Lower lobe of right lung (tissue), 2 donors: ENCODE data around the gene ALDH16A1. TPM values are rescaled to one million over a fixed set of nuclear protein-coding genes. Genes with fewer than 3 reads are reported as not detected.

Experiments
- ATAC-seq, 2 donors: fragments of 200-7000 bp; cut with Tn5 transposase; one replicate each; pipeline ENCODE4 v1.9.1; 2020 to 2022; ENCODE audit warnings: mild to moderate bottlenecking in 2 of 2, moderate library complexity in 2 of 2
- DNase-seq: peaks from one replicate; pipeline ENCODE4 v3.0.0-alpha.2; 2020
- H3K27ac ChIP-seq: fragments of 200-600 bp; one replicate; pipeline ENCODE4 v1.8.0; 2022
- H3K27me3 ChIP-seq: fragments of 200-600 bp; one replicate; pipeline ENCODE4 v1.8.0; 2022; ENCODE audit warnings: low read depth
- H3K36me3 ChIP-seq: fragments of 200-600 bp; one replicate; pipeline ENCODE4 v1.8.0; 2022; ENCODE audit warnings: mild to moderate bottlenecking
- H3K4me1 ChIP-seq: fragments of 200-600 bp; one replicate; pipeline ENCODE4 v1.8.0; 2022
- H3K4me3 ChIP-seq: fragments of 200-600 bp; one replicate; pipeline ENCODE4 v1.8.0; 2022; ENCODE audit warnings: mild to moderate bottlenecking
- H3K9me3 ChIP-seq: fragments of 200-600 bp; one replicate; pipeline ENCODE4 v1.8.0; 2022
- intact Hi-C: fragments of 100-400 bp; cut with DNase I; formaldehyde crosslinking; loops from one replicate; pipeline ENCODE4 v1.11.0; 2022
- total RNA-seq: library from RNA; stranded (reverse); fragmentation: NEBNext Ultra II Directional; extraction: Animal tissue kit (Norgen Biotek cat#: 25700); gene quantifications from one replicate; pipeline ENCODE4 v1.2.1, GENCODE V29; 2021
- TF ChIP-seq, protein P1 (sequence below): fragments of 200-600 bp; IDR thresholded peaks from one replicate; pipeline ENCODE4 v1.8.0; 2022; ENCODE audit warnings: antibody characterized with exemption, mild to moderate bottlenecking
- donor health status: DM: no; HTN: yes; CAD: no; lungs with severe emphysema.

The ALDH16A1 gene
- total RNA-seq, 1 donor from 2014 or later, result 33.7 TPM

DNA sequence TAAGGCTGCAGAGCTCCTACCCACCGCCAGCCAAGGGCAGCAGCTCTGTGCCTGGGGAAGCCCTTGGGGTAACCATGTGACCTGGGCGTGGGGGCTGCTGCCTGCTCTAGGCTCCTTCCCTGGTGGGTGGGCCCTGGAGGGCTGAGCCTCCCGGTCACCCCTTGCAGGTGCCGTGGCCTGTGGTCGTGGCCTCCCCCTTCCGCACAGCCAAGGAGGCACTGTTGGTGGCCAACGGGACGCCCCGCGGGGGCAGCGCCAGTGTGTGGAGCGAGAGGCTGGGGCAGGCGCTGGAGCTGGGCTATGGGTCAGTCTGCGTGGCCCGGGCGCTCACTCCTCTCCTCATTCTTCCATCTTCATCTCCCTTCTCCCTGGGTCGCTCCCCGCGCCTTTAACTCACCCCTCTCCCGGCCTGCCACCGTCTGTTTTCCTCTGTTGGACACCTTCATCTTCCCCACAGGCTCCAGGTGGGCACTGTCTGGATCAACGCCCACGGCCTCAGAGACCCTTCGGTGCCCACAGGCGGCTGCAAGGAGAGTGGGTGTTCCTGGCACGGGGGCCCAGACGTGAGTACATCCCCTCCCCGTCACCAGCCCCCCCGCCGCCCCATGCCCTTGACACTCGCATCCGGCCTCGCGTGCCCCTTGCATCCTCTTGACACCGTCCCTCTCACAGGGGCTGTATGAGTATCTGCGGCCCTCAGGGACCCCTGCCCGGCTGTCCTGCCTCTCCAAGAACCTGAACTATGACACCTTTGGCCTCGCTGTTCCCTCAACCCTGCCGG is 11.1 kb downstream of the ALDH16A1 start:
- H3K4me3 ChIP-seq, result no peak overlapping the region
- DNase-seq, result no peak
- H3K9me3 ChIP-seq, result no peaks in the 10 kb centered on the region
- TF ChIP-seq, protein P1, sequence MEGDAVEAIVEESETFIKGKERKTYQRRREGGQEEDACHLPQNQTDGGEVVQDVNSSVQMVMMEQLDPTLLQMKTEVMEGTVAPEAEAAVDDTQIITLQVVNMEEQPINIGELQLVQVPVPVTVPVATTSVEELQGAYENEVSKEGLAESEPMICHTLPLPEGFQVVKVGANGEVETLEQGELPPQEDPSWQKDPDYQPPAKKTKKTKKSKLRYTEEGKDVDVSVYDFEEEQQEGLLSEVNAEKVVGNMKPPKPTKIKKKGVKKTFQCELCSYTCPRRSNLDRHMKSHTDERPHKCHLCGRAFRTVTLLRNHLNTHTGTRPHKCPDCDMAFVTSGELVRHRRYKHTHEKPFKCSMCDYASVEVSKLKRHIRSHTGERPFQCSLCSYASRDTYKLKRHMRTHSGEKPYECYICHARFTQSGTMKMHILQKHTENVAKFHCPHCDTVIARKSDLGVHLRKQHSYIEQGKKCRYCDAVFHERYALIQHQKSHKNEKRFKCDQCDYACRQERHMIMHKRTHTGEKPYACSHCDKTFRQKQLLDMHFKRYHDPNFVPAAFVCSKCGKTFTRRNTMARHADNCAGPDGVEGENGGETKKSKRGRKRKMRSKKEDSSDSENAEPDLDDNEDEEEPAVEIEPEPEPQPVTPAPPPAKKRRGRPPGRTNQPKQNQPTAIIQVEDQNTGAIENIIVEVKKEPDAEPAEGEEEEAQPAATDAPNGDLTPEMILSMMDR, result no peak
- no peak for ATAC-seq
- H3K36me3 ChIP-seq, result peaks cover 70% of the 10 kb centered on the region
- no peak overlapping the region for H3K27ac ChIP-seq
- intact Hi-C loops, result no loop called here
- H3K27me3 ChIP-seq, result no peaks in the 10 kb centered on the region
- peaks cover 11% of the 10 kb centered on the region for H3K4me1 ChIP-seq

DNA sequence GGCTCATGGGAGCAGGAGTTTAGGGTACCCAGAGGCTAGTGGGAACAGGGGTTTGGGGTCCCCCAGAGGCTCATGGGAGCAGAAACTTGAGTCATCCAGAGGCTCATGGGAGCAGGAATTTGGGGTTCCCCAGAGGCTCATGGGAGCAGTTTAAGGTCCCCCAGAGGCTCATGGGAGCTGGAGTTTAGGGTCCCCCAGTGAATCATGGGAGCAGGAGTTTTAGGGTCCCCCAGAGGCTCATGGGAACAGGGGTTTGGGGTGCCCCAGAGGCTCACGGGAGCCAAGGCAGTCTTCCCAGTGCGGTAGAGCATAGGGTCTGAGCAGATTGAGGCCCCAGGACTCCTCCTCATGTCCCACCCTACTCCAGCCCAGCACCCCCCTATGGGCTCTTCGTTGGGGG is 12.3 kb downstream of the ALDH16A1 start:
- Histone ChIP-seq H3K4me3 (no peak overlapping the region), H3K27me3 (no peaks in the 10 kb centered on the region), H3K4me1 (peaks cover 20% of the 10 kb centered on the region), H3K36me3 (peaks cover 65% of the 10 kb centered on the region), H3K27ac (no peak overlapping the region), H3K9me3 (no peaks in the 10 kb centered on the region)
- TF ChIP-seq, protein P1, result no peak
- no peak for ATAC-seq
- DNase-seq, result no peak
- intact Hi-C loops, result no loop called here

DNA sequence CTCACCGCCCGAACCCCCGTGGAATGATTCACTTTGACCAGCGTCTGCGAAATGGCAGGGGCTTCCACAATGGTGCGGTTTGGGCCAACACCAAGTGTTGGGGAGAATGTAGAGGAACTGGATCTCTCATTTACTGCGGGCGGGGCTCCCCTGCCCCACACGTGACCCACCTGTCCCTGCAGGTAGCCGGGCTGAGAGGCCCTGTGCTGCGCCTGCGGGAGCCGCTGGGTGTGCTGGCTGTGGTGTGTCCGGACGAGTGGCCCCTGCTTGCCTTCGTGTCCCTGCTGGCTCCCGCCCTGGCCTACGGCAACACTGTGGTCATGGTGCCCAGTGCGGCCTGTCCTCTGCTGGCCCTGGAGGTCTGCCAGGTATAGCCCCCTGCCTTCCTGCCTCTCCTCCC is 15.2 kb downstream of the ALDH16A1 start:
- Histone ChIP-seq H3K4me1 (peaks cover 20% of the 10 kb centered on the region), H3K4me3 (no peak overlapping the region), H3K36me3 (peaks cover 48% of the 10 kb centered on the region), H3K9me3 (no peaks in the 10 kb centered on the region), H3K27ac (peak overlapping the region; percentile 7), H3K27me3 (no peaks in the 10 kb centered on the region)
- DNase-seq (no peak), ATAC-seq (peak; percentile 12 to 13)
- intact Hi-C loops, result no loop called here
- TF ChIP-seq, protein P1, result no peak

DNA sequence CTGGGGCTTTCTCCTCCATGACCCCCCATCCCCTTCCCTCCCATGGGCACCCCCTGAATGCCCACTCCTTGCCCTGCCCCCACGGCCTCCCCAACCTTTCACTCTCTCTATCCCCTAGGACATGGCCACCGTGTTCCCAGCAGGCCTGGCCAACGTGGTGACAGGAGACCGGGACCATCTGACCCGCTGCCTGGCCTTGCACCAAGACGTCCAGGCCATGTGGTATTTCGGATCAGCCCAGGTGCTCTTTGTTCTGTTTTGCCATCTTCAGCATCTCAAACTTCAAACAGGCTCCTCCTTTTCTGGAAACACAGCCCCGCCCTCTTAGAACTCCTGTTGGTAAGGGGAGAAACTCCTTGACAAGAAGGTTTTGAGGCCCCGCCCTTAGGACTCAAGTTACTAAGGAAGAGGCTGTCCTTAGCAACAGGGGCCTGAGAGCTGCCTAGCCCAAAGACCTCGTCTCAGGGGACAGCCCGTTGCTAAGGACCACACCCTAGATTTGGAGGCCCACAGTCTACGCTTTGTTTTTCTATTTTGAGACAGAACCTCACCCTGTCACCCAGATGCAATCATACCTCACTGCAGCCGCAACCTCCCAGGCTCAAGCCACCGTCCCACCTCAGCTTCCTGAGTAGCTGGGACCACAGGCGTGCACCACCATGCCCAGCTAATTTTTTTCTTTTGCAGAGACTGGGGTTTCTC is 15.9 kb downstream of the ALDH16A1 start:
- intact Hi-C loops, result no loop called here
- TF ChIP-seq, protein P1, result no peak
- no peak overlapping the region for H3K4me3 ChIP-seq
- DNase-seq (no peak), ATAC-seq (peak; percentile 44 to 64)
- H3K4me1 ChIP-seq, result peaks cover 25% of the 10 kb centered on the region
- peak overlapping the region; percentile 7 for H3K27ac ChIP-seq
- H3K9me3 ChIP-seq, result no peaks in the 10 kb centered on the region
- no peaks in the 10 kb centered on the region for H3K27me3 ChIP-seq
- H3K36me3 ChIP-seq, result peaks cover 45% of the 10 kb centered on the region

DNA sequence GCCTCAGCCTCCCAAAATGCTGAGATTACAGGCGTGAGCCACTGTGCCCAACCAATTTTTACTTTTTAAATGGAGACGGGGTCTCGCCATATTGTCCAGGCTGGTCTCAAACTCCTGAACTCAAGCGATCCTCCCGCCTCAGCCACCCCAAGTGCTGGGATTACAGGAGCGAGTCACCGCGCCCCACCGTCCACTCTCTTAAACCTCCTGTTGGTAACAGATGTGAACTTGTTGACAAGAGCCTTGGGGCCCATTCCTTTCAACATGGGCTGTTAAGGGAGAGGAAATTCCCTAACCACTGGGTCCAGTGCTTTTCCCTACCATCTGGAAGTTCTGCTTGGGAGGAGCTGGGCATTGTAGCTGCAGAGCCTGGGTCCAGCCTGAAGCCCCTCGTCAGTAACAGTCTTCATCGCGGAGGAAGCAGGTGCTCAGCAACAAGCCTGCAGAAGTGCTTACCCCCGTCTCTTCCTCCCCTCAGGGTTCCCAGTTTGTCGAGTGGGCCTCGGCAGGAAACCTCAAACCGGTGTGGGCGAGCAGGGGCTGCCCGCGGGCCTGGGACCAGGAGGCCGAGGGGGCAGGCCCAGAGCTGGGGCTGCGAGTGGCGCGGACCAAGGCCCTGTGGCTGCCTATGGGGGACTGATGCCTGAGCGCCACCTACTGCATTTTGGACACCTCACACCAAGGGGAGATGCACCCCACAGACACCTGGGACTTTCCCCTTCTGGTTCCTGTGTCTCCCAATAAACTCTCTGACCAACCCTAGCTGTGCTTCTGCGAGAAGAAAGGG is 17.0 kb downstream of the ALDH16A1 start:
- TF ChIP-seq, protein P1, result no peak
- Histone ChIP-seq H3K36me3 (peaks cover 34% of the 10 kb centered on the region), H3K27ac (no peak overlapping the region), H3K27me3 (no peaks in the 10 kb centered on the region), H3K9me3 (no peaks in the 10 kb centered on the region), H3K4me3 (no peak overlapping the region), H3K4me1 (peaks cover 26% of the 10 kb centered on the region)
- ATAC-seq (peak in 1 of 2 donors; percentile 23), DNase-seq (no peak)
- intact Hi-C loops, result no loop called here
